Activated naive CD4-positive, alpha-beta T cell treated with anti-CD3 and anti-CD28 coated beads, Interleukin-2, amount 10 ng/mL, durations not matched to agents 7 days and 5 days (primary cell): ENCODE measurements around the gene EARS2.

Experiments used
- CTCF ChIA-PET: fragments of 350-600 bp; sonication (Branson Sonifier 250); formaldehyde crosslinking; loops from one replicate; lab custom pipeline; 2021; ENCODE audit warnings: antibody characterized with exemption; lab: Charles Lee
- DNase-seq: peaks from one replicate; pipeline ENCODE4 v3.0.0-alpha.2; 2020
- H3K27ac Mint-ChIP-seq: one replicate; pipeline ENCODE4 v1.8.0; 2021; ENCODE audit warnings: mild to moderate bottlenecking, moderate library complexity, mixed read lengths
- H3K27me3 Mint-ChIP-seq: one replicate; pipeline ENCODE4 v1.8.0; 2021; ENCODE audit warnings: mild to moderate bottlenecking, mixed read lengths
- H3K36me3 Mint-ChIP-seq: one replicate; pipeline ENCODE4 v1.8.0; 2021; ENCODE audit warnings: mixed read lengths
- H3K4me1 Mint-ChIP-seq: one replicate; pipeline ENCODE4 v1.8.0; 2021; ENCODE audit warnings: mixed read lengths
- H3K4me3 Mint-ChIP-seq: one replicate; pipeline ENCODE4 v1.8.0; 2021; ENCODE audit warnings: mild to moderate bottlenecking, moderate library complexity, mixed read lengths
- H3K9me3 Mint-ChIP-seq: one replicate; pipeline ENCODE4 v1.8.0; 2021; ENCODE audit warnings: mixed read lengths

The EARS2 gene

DNA sequence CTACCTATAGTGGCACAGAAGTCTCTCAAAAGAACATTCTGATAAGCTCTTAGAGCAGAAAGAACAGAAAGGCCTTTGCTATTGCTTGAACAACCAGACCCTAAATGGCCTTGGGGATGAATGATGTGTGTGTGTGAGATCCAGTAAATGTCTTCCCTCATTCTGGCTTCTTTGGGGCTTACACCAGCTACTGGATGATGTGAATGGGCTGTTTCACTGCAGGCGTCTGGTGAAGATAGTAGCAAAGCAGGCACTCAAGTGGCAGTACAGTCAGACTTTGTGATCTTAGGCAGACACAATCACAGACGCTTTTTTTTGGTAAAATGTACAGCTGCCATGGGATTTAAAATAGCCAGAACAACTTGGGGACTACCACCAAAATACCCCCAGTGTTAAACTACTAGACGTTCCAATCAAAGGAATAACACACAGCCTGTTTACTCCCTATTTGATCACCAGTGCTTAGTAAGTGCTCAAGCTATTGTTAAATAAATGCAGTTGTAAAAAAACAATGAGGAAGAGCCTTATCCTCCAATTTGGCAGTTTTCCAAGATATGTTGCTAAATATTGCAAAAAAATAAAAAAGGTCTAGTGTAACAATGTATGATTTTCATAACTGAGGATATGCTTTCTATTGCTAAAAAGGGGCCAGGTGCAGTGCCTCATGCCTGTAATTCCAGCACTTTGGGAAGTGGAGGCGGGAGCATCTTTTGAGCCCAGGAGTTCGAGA, 21.1 kb upstream of the EARS2 start:
- CTCF ChIA-PET, result no interaction called here
- Mint-ChIP-seq H3K9me3 (no peaks in the 10 kb centered on the region), H3K27ac (no peak overlapping the region), H3K4me3 (no peak overlapping the region), H3K4me1 (no peaks in the 10 kb centered on the region), H3K36me3 (peaks cover 21% of the 10 kb centered on the region), H3K27me3 (no peaks in the 10 kb centered on the region)
- no peak for DNase-seq

DNA sequence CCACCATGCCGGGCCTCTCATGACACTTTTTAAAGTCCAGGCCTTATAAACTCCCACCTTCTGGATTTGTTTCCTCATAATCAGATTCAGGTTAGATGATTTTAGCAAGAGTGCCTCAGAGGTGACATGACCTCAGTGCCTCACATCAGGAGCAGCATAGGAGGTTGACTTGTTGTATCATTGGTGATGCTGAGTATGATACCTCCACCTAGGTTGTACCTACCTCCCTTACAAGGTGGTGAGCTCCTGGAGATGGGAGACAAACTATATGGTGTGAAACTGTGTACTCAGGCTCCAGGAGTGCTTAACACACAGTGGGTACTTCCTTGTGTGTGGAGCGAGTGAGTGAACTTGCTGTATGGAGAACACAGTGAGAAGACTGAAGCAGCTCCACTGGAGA, 20.3 kb upstream of the EARS2 start:
- CTCF ChIA-PET, result no interaction called here
- H3K36me3 Mint-ChIP-seq, result peaks cover 21% of the 10 kb centered on the region
- H3K4me1 Mint-ChIP-seq, result no peaks in the 10 kb centered on the region

DNA sequence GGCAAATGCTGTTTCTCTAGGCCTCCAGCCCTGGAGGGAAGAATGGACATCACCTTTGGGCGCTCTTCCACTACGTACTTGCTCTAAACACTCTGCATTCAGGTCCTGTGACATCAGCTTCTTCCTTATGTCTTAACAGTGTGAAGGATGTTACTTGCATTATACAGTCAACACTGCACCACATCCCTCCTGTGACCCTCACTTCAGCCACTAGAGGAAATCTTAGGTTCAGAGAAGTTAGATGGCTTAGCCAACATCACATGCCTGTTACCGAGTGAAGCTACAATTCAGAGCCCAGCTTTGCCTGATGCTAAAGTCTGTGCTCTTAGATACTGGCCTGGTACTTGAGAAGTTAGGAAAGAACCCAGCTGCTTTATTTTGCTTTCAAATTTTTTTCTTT, 18.7 kb upstream of the EARS2 start:
- Mint-ChIP-seq H3K27ac (no peak overlapping the region), H3K4me3 (no peak overlapping the region), H3K4me1 (no peaks in the 10 kb centered on the region), H3K27me3 (no peaks in the 10 kb centered on the region), H3K36me3 (peaks cover 27% of the 10 kb centered on the region), H3K9me3 (no peaks in the 10 kb centered on the region)
- CTCF ChIA-PET, result interaction anchor here (1.0 to 1.6 kb wide), 2 partner anchors 18 to 21 kb away, joined by 3 read pairs; partner anchors contain the start of genes NDUFAB1 and UBFD1
- DNase-seq, result no peak

More for the DNA sequence above, 20.3 kb upstream of the EARS2 start:
- Mint-ChIP-seq H3K4me3 (no peak overlapping the region), H3K9me3 (no peaks in the 10 kb centered on the region), H3K27me3 (no peaks in the 10 kb centered on the region), H3K27ac (no peak overlapping the region)
- no peak for DNase-seq

- no peak for DNase-seq
- Mint-ChIP-seq H3K36me3 (peaks cover 21% of the 10 kb centered on the region), H3K4me1 (no peaks in the 10 kb centered on the region), H3K4me3 (no peak overlapping the region), H3K27ac (no peak overlapping the region), H3K27me3 (no peaks in the 10 kb centered on the region), H3K9me3 (no peaks in the 10 kb centered on the region)
- CTCF ChIA-PET, result no interaction called here
These were observed 16.7 kb upstream of the EARS2 start for GRCh38 chr16:23573817-23574216.

DNA sequence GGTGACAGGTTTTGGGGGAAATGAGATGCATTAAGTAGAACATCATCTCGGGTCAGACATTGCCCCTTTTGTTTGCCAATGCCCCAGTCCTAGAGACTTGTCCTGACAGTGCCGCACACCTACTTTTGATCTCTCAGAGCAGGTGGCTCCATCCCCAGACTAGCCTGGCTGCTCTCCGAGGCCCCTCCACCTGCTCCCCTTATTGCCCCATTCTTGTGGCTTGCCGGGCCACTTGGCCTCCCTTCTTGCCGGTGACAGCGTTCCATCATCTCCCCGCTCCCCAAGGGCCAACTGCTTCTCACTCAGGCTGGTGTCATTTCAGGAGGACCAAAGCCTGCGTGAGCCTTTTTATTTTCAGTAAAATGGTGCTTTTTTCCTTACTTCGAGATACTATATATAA, 15.2 kb upstream of the EARS2 start:
- Mint-ChIP-seq H3K9me3 (no peaks in the 10 kb centered on the region), H3K27me3 (no peaks in the 10 kb centered on the region), H3K4me1 (no peaks in the 10 kb centered on the region), H3K27ac (no peak overlapping the region), H3K4me3 (no peak overlapping the region), H3K36me3 (peaks cover 24% of the 10 kb centered on the region)
- CTCF ChIA-PET, result no interaction called here
- no peak for DNase-seq

DNA sequence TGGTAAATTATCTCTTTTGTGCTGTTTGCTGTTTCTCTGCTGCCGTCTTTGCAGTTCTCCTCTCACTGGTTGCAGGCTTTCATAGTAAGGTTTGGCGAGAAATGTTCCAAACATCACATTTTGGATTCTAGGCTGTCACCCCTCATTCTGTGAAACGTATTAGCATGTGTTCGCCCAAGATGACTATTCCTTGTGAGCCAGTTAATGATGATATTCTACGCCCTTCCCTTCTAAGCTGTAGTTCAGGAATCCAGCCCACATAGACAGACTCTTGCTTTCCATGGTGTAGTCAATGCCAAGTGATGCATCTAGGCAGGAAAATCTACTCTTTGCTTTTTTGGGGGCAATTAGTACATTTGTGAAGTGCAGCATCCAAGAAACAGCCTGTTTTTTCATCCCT, 14.7 kb upstream of the EARS2 start:
- Mint-ChIP-seq H3K36me3 (peaks cover 27% of the 10 kb centered on the region), H3K4me3 (no peak overlapping the region), H3K4me1 (no peaks in the 10 kb centered on the region), H3K27me3 (no peaks in the 10 kb centered on the region), H3K9me3 (no peaks in the 10 kb centered on the region), H3K27ac (no peak overlapping the region)
- CTCF ChIA-PET, result interaction anchor here (1.2 kb wide), 1 partner anchor 14 kb away, joined by 6 read pairs; the partner anchor contains the start of gene UBFD1
- DNase-seq, result no peak

DNA sequence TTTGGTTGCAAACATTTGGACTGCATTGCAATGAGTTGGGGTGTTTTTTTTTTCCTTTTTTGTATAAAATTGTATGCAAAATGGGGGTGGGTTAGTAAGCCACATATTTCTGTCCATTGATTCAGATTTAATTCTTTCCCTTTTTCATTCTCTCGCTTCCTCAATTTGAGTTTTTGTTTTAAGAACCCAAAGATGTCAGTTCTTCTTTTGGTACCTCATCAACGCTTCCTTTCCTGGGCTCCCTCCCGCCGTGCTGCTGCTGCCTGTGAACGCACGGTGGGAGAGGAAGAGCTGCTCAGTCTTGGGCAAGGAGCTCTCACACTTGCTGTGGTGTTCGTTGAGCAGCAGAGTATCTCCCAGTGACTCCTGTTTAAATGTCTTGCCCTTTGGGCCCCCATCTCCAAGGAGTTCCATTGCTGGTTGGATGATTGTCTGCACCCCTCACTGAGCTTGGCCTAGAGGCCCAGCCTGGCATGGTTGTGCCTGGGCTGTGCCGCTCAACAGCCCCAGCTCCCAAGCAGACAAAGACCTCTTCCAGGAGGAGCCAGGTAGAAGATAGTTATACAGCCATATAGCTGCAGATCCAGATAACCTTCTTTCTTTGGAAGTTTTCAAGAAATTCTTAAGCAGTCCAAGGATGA, 14.0 kb upstream of the EARS2 start:
- Mint-ChIP-seq H3K36me3 (peaks cover 29% of the 10 kb centered on the region), H3K9me3 (no peaks in the 10 kb centered on the region), H3K27me3 (no peaks in the 10 kb centered on the region), H3K4me1 (no peaks in the 10 kb centered on the region), H3K4me3 (no peak overlapping the region), H3K27ac (no peak overlapping the region)
- CTCF ChIA-PET, result interaction anchor here (1.2 kb wide), 1 partner anchor 13 kb away, joined by 6 read pairs; the partner anchor contains the start of gene UBFD1
- DNase-seq, result no peak

DNA sequence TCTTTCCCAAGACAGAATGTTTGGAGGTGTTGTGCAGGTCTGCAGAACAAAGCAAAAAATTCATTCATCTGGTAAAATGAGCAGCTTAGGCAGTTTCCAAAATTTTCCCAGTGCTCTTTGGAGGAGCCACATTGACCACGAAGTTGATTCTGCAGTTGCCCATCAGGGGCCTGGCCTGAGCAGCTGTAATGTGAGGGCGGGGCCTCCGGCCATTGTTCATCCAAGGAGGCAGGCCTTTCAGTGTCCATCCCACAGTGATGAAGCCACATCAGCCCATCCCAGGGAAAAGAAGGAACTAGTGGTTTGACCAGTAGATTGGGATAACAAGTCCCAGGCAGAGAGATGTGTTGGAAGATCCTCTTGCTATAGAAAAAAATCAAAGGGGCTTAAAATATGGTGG, 10.5 kb upstream of the EARS2 start:
- no peaks in the 10 kb centered on the region for H3K4me1 Mint-ChIP-seq
- CTCF ChIA-PET, result no interaction called here
- DNase-seq, result no peak
- H3K27me3 Mint-ChIP-seq, result no peaks in the 10 kb centered on the region
- H3K36me3 Mint-ChIP-seq, result peaks cover 47% of the 10 kb centered on the region
- no peak overlapping the region for H3K4me3 Mint-ChIP-seq
- no peaks in the 10 kb centered on the region for H3K9me3 Mint-ChIP-seq
- no peak overlapping the region for H3K27ac Mint-ChIP-seq

DNA sequence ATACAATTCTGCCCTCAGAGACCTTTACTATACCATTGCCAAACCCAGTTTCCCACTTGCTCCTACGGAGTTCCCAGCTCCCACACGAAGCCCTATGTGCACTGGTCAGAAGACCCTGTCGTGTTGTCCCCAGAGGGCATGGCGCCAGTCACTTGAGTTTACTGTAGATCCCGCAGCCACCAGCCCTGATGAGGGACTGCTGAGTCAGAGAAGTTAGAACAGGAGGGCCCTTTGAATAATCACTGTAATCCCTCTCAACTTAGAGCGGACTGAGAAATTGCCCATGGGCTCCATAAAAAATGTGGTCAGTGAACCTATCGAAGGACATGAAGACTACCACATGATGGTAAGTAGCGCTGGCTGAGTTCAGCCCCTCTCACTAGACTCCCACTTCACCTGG, 9.6 kb upstream of the EARS2 start:
- no peaks in the 10 kb centered on the region for H3K9me3 Mint-ChIP-seq
- H3K4me3 Mint-ChIP-seq, result no peak overlapping the region
- CTCF ChIA-PET, result no interaction called here
- H3K27me3 Mint-ChIP-seq, result no peaks in the 10 kb centered on the region
- no peak overlapping the region for H3K27ac Mint-ChIP-seq
- H3K36me3 Mint-ChIP-seq, result peaks cover 46% of the 10 kb centered on the region
- no peak for DNase-seq
- no peaks in the 10 kb centered on the region for H3K4me1 Mint-ChIP-seq

- CTCF ChIA-PET, result no interaction called here
These were observed 7.6 kb upstream of the EARS2 start for GRCh38 chr16:23564575-23565363.

DNA sequence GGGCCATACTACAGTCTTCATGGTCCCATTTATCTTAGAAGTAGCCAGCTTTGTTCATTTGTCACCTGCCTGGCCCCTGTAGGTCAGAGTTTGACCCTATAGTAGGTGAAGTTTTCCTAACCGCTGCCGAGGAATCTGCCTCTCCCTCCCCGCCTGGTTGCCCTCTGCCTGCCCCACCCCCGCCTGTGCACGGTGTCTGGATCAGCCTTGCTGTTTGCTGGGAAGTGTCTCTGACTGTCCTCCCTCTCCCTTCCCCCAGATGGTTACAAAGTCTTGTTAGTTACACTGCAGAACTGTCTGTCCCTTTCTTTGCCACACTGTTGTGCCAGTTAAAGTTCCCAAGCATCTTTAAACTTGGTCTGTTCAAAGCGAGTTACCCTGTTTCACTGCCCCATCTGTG, 6.0 kb upstream of the EARS2 start:
- CTCF ChIA-PET, result no interaction called here
- Mint-ChIP-seq H3K27ac (no peak overlapping the region), H3K4me1 (peaks cover 23% of the 10 kb centered on the region), H3K36me3 (peaks cover 46% of the 10 kb centered on the region), H3K9me3 (no peaks in the 10 kb centered on the region), H3K27me3 (no peaks in the 10 kb centered on the region), H3K4me3 (no peak overlapping the region)
- no peak for DNase-seq

More at GRCh38 chr16:23564575-23565363, 7.6 kb upstream of the EARS2 start:
- peaks cover 7% of the 10 kb centered on the region for H3K4me1 Mint-ChIP-seq
- H3K36me3 Mint-ChIP-seq, result peaks cover 47% of the 10 kb centered on the region
- no peak overlapping the region for H3K4me3 Mint-ChIP-seq
- no peaks in the 10 kb centered on the region for H3K9me3 Mint-ChIP-seq
- no peak overlapping the region for H3K27ac Mint-ChIP-seq
- no peak for DNase-seq
- H3K27me3 Mint-ChIP-seq, result no peaks in the 10 kb centered on the region

- no peak for DNase-seq
- Mint-ChIP-seq H3K27ac (no peak overlapping the region), H3K36me3 (peaks cover 43% of the 10 kb centered on the region), H3K9me3 (no peaks in the 10 kb centered on the region), H3K27me3 (no peaks in the 10 kb centered on the region), H3K4me1 (peaks cover 23% of the 10 kb centered on the region), H3K4me3 (no peak overlapping the region)
- CTCF ChIA-PET, result no interaction called here
These were observed 5.4 kb upstream of the EARS2 start for GRCh38 chr16:23562505-23562904.

DNA sequence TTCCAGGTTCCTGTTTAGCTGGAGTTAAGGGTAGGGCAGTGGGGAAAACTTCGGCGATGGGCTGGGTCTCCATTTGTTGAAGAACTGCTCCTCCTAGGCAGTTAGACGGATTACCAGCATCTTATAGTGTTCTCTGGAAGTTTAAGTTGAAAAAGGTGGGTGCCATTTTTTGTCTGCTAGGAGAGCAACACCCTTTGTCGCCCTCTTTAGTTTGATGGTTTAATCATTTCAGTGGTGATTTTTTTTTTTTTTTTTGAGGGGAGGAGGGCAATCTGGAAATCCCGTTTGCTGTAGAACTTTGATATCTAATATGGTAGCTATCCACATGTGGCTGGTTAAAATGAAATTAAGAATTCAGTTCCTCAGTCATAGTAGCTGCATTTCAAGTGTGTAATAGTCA, 4.4 kb upstream of the EARS2 start:
- no peaks in the 10 kb centered on the region for H3K27me3 Mint-ChIP-seq
- DNase-seq, result no peak
- no peaks in the 10 kb centered on the region for H3K9me3 Mint-ChIP-seq
- H3K27ac Mint-ChIP-seq, result no peak overlapping the region
- H3K36me3 Mint-ChIP-seq, result peaks cover 41% of the 10 kb centered on the region
- no peak overlapping the region for H3K4me3 Mint-ChIP-seq
- peaks cover 28% of the 10 kb centered on the region for H3K4me1 Mint-ChIP-seq
- CTCF ChIA-PET, result interaction anchor here (0.6 to 0.7 kb wide), 2 partner anchors 112 to 378 kb away, joined by 3 read pairs; no protein-coding TSS in a partner anchor
